Uterus (tissue), 4 donors: ENCODE results near the gene UQCC2. TPM values are rescaled to one million over a fixed set of nuclear protein-coding genes. Genes with fewer than 3 reads are reported as not detected.

Source experiments
- DNase-seq, 2 donors: peaks; one replicate each; pipeline ENCODE4 v3.0.0-alpha.2; 2019 to 2020
- H3K27ac ChIP-seq, 2 donors: fragments of 200-600 bp; sonication (generic); 1 replicate in 1 of 2; 2 replicates in 1 of 2; pipeline ENCODE4 v1.5.1; 2016 to 2018
- H3K27me3 ChIP-seq, 2 donors: fragments of 200-600 bp; sonication (generic); one replicate each; pipeline ENCODE4 v1.5.1; 2018 to 2019; ENCODE audit warnings: control low read depth in 1 of 2
- H3K36me3 ChIP-seq, 2 donors: fragments of 200-600 bp; sonication (generic); one replicate each; pipeline ENCODE4 v1.5.1; 2019; ENCODE audit warnings: control low read depth in 1 of 2
- H3K4me1 ChIP-seq, 2 donors: fragments of 200-600 bp; sonication (generic); one replicate each; pipeline ENCODE4 v1.5.1; 2018 to 2019; ENCODE audit warnings: control low read depth in 1 of 2
- H3K4me3 ChIP-seq, 2 donors: fragments of 200-600 bp; sonication (generic); 1 replicate in 1 of 2; 2 replicates in 1 of 2; pipeline ENCODE4 v1.5.1; 2018 to 2019; ENCODE audit warnings: mild to moderate bottlenecking in 1 of 2
- H3K9me3 ChIP-seq, 2 donors: fragments of 200-600 bp; sonication (generic); one replicate each; pipeline ENCODE4 v1.5.1; 2019; ENCODE audit warnings: control low read depth in 1 of 2
- CTCF ChIP-seq, 4 experiments: fragments of 200-600 bp in 2 of 4; fragments of 450-650 bp in 2 of 4; sonication (generic) in 2 of 4; IDR thresholded peaks; one replicate each; pipeline ENCODE4 v1.5.1; 2016 to 2019; ENCODE audit warnings: antibody characterized with exemption in 4 of 4, mild to moderate bottlenecking in 2 of 4, moderate library complexity in 1 of 4
- POLR2A ChIP-seq, 2 donors: fragments of 450-650 bp; IDR thresholded peaks; one replicate each; pipeline ENCODE4 v1.6.1; 2016; ENCODE audit warnings: antibody characterized with exemption in 2 of 2, mild to moderate bottlenecking in 1 of 2, moderate library complexity in 1 of 2
- intact Hi-C: fragments of 100-400 bp; cut with DNase I; formaldehyde crosslinking; loops from one replicate; pipeline ENCODE4 v1.15.1; 2023; ENCODE audit warnings: low total_unique reads
- total RNA-seq, 4 donors: library from RNA; depleted of rRNA in 3 of 4; stranded (reverse); fragments of >200 nt in 3 of 4; gene quantifications; one replicate each; pipeline versions ENCODE4 v1.1.0 to v1.2.4, GENCODE V29; 2014 to 2023
- donor health status: DM: yes; HTN: yes; CAD: no.

The UQCC2 gene
- total RNA-seq, 4 donors from 2014 or later = 10.0 to 63.2 (median 30.9) TPM

DNA sequence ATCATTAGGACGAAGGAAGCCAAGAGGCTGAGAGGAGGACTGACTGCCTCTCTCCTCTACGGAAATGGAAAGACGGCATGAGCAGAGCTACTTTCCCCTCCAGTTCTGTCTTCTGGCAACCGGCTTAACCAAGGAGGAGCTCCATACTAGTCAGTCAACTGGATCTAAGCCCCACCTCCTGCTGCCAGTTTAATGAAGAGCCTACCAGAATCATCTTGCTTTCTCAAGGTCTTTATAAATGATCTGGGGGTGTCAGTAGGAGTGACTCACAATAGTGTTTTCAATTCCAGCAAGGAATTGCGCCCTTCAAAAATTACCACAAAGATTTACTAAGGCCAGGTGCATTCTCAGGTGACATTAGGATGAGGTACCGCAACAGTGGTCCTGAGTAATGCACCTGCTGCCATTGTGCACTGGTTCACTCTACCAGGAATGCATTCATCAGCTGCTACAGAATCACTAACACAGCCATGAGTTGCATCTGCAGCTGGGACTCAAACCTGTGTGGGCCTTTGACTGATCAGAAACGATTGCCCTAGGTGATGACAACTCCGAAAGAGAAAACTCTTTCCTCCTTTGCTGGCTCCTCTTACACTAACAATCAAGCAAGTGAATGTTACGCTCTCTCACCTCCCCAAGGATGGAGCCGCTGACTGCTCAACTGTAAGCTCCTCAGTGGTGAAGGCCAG is 2.8 kb downstream of the UQCC2 start:
- H3K27ac ChIP-seq = peak overlapping the region; percentile 79 to 96
- TF ChIP-seq CTCF (IDR thresholded peaks at IDR 0.05) (no peak), POLR2A (IDR thresholded peaks at IDR 0.05) (no peak)
- no peak overlapping the region for H3K4me3 ChIP-seq
- intact Hi-C loops = no loop called here
- no peak for DNase-seq
- H3K9me3 ChIP-seq = no peaks in the 10 kb centered on the region
- no peaks in the 10 kb centered on the region for H3K36me3 ChIP-seq
- H3K4me1 ChIP-seq = peaks cover 5 to 7% of the 10 kb centered on the region in 2 donors
- H3K27me3 ChIP-seq = no peaks in the 10 kb centered on the region

DNA sequence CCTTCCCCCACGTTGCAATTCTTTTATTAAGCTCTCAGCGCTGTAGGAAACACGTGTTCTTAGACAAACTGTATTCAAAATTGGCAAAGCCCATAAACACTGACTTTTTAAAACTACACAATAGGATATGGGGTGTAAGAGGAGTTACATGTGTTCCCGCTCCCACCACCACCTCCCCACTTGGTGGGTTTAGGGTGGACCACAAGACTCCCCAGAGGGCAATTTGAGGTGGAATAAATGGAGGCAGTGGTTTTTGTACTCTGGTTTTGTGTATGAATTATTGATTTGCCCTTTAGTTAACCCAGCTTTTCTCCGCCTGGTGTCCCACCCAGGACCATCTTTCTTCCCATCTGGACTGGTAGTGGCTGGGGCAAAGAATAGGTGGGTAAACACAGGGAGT is 3.7 kb downstream of the UQCC2 start:
- H3K27me3 ChIP-seq = no peaks in the 10 kb centered on the region
- intact Hi-C loops = no loop called here
- TF ChIP-seq POLR2A (IDR thresholded peaks at IDR 0.05) = no peak
- no peak for TF ChIP-seq CTCF (IDR thresholded peaks at IDR 0.05)
- H3K36me3 ChIP-seq = no peaks in the 10 kb centered on the region
- DNase-seq = no peak
- H3K9me3 ChIP-seq = no peaks in the 10 kb centered on the region
- no peak overlapping the region for H3K4me3 ChIP-seq
- peaks cover 5 to 7% of the 10 kb centered on the region in 2 donors for H3K4me1 ChIP-seq
- no peak overlapping the region for H3K27ac ChIP-seq

- peaks cover 5 to 7% of the 10 kb centered on the region in 2 donors for H3K4me1 ChIP-seq
- no peaks in the 10 kb centered on the region for H3K9me3 ChIP-seq
- no peak for DNase-seq
- H3K27ac ChIP-seq = no peak overlapping the region
- TF ChIP-seq POLR2A (IDR thresholded peaks at IDR 0.05) = no peak
- no peak for TF ChIP-seq CTCF (IDR thresholded peaks at IDR 0.05)
- H3K36me3 ChIP-seq = no peaks in the 10 kb centered on the region
- intact Hi-C loops = no loop called here
- no peak overlapping the region for H3K4me3 ChIP-seq
- no peaks in the 10 kb centered on the region for H3K27me3 ChIP-seq
Measured at GRCh38 chr6:33705955-33706725, 5.4 kb downstream of the UQCC2 start.

- TF ChIP-seq CTCF (IDR thresholded peaks at IDR 0.05) (no peak), POLR2A (IDR thresholded peaks at IDR 0.05) (no peak)
- H3K36me3 ChIP-seq = no peaks in the 10 kb centered on the region
- DNase-seq = no peak
- no peak overlapping the region for H3K27ac ChIP-seq
- no peaks in the 10 kb centered on the region for H3K9me3 ChIP-seq
- intact Hi-C loops = no loop called here
- peaks cover 1 to 5% of the 10 kb centered on the region in 2 donors for H3K4me1 ChIP-seq
- no peaks in the 10 kb centered on the region for H3K27me3 ChIP-seq
- no peak overlapping the region for H3K4me3 ChIP-seq
Measured at GRCh38 chr6:33705268-33705885, 6.1 kb downstream of the UQCC2 start.
